MM.1S (cell line): ENCODE data around the gene SRD5A3.
A peak's percentile ranks its signal among the peaks of the same experiment; 100 is the strongest.
"Not testable (repeated sequence)": the region's sequence is repeated elsewhere in the genome, so short reads cannot be mapped to it uniquely, and the experiment has no call there.

Experiments
- DNase-seq: peaks from one replicate; pipeline ENCODE4 v3.0.0-alpha.2; 2015
- H2AFZ ChIP-seq: fragments of 300-600 bp; sonication (generic); 2 replicates; pipeline ENCODE4 v1.6.0; 2016; ENCODE audit warnings: antibody characterized with exemption, low read length
- H3F3A ChIP-seq: fragments of 300-600 bp; sonication (generic); 2 replicates; pipeline ENCODE4 v1.6.1; 2016; ENCODE audit warnings: mild to moderate bottlenecking, antibody characterized with exemption, low read length, moderate library complexity, mixed read lengths; ENCODE audit not compliant: insufficient read depth
- H3K27ac ChIP-seq: fragments of 300-600 bp; sonication (generic); 2 replicates; pipeline ENCODE4 v1.5.1; 2016; ENCODE audit warnings: mild to moderate bottlenecking, low read length
- H3K27me3 ChIP-seq: fragments of 300-600 bp; sonication (generic); replicated peaks from 2 replicates; pipeline ENCODE4 v1.6.0; 2016; ENCODE audit warnings: low read length; ENCODE audit not compliant: insufficient read depth
- H3K36me3 ChIP-seq: fragments of 300-600 bp; sonication (generic); replicated peaks from 2 replicates; pipeline ENCODE4 v1.6.1; 2016; ENCODE audit warnings: mild to moderate bottlenecking, low read length, mixed read lengths; ENCODE audit not compliant: insufficient read depth
- H3K4me1 ChIP-seq: fragments of 300-600 bp; sonication (generic); 2 replicates; pipeline ENCODE4 v1.6.1; 2016; ENCODE audit warnings: low read length, mixed read lengths
- H3K4me2 ChIP-seq: fragments of 300-600 bp; sonication (generic); 2 replicates; pipeline ENCODE4 v1.6.0; 2016; ENCODE audit warnings: low read depth, low read length
- H3K4me3 ChIP-seq: fragments of 300-600 bp; sonication (generic); 2 replicates; pipeline ENCODE4 v1.5.1; 2016; ENCODE audit warnings: low read length, mixed read lengths
- H3K79me2 ChIP-seq: fragments of 300-600 bp; sonication (generic); 2 replicates; pipeline ENCODE4 v1.6.1; 2016; ENCODE audit warnings: mixed run types, low read length, mixed read lengths
- H3K9ac ChIP-seq: fragments of 300-600 bp; sonication (generic); 2 replicates; pipeline ENCODE4 v1.6.1; 2016; ENCODE audit warnings: low read length, mixed read lengths
- H3K9me2 ChIP-seq: fragments of 300-600 bp; sonication (generic); replicated peaks from 2 replicates; pipeline ENCODE4 v1.6.1; 2016; ENCODE audit warnings: mild to moderate bottlenecking, low read length, mixed read lengths; ENCODE audit not compliant: insufficient read depth
- H3K9me3 ChIP-seq: fragments of 300-600 bp; sonication (generic); replicated peaks from 2 replicates; pipeline ENCODE4 v1.6.1; 2016; ENCODE audit warnings: mild to moderate bottlenecking, low read length, mixed read lengths; ENCODE audit not compliant: insufficient read depth
- H4K20me1 ChIP-seq: fragments of 300-600 bp; sonication (generic); 2 replicates; pipeline ENCODE4 v1.6.1; 2016; ENCODE audit warnings: mild to moderate bottlenecking, low read length, moderate library complexity, mixed read lengths; ENCODE audit not compliant: insufficient read depth
- CTCF ChIP-seq: fragments of 300-600 bp; sonication (generic); IDR thresholded peaks from 2 replicates; pipeline ENCODE4 v1.5.1; 2016; ENCODE audit warnings: antibody characterized with exemption, low read length, mixed read lengths
- EZH2 ChIP-seq: fragments of 300-600 bp; sonication (generic); optimal IDR thresholded peaks from 2 replicates; pipeline ENCODE3; 2017; ENCODE audit warnings: low read depth, mild to moderate bottlenecking, antibody characterized with exemption, low read length, mixed read lengths
- EZH2phosphoT487 ChIP-seq: fragments of 300-600 bp; sonication (generic); IDR thresholded peaks from 2 replicates; pipeline ENCODE4 v1.6.1; 2018; ENCODE audit warnings: antibody characterized with exemption, low read length

The SRD5A3 gene

GRCh38 chr4:55346851-55347255 lies 811 bp downstream of the SRD5A3 start:
- no peak for TF ChIP-seq CTCF
- no peak for TF ChIP-seq EZH2
- TF ChIP-seq EZH2phosphoT487: no peak
- peak overlapping the region; percentile 76 for H2AFZ ChIP-seq
- no peaks in the 10 kb centered on the region for H3K9me2 ChIP-seq
- no peak for DNase-seq
- no peaks in the 10 kb centered on the region for H4K20me1 ChIP-seq
- peak overlapping the region; percentile 63 for H3K4me3 ChIP-seq
- H3K27ac ChIP-seq: peak overlapping the region; percentile 72; the same call in 1 of the 2 replicates
- H3K9ac ChIP-seq: peak overlapping the region; percentile 64
- H3K36me3 ChIP-seq: no peaks in the 10 kb centered on the region
- no peaks in the 10 kb centered on the region for H3F3A ChIP-seq
- 0 out of 2 replicates have a peak, but pooled peaks cover 4% of the 10 kb centered on the region for H3K4me1 ChIP-seq
- no peaks in the 10 kb centered on the region for H3K27me3 ChIP-seq
- peak overlapping the region; percentile 88 for H3K4me2 ChIP-seq
- H3K79me2 ChIP-seq: no peaks in the 10 kb centered on the region
- no peaks in the 10 kb centered on the region for H3K9me3 ChIP-seq

GRCh38 chr4:55347610-55348228 lies 1.7 kb downstream of the SRD5A3 start:
- DNase-seq: no peak
- Histone ChIP-seq H3K4me2 (no peak overlapping the region), H3K9me3 (no peaks in the 10 kb centered on the region), H3K9me2 (no peaks in the 10 kb centered on the region), H3K27me3 (no peaks in the 10 kb centered on the region), H3K9ac (no peak overlapping the region), H3K27ac (no peak overlapping the region), H3K4me3 (no peak overlapping the region), H3K4me1 (0 out of 2 replicates have a peak, but pooled peaks cover 4% of the 10 kb centered on the region), H2AFZ (0 out of 2 replicates have a peak overlapping the region, but pooled peaks have one; percentile 20), H3K36me3 (no peaks in the 10 kb centered on the region), H4K20me1 (no peaks in the 10 kb centered on the region), H3K79me2 (no peaks in the 10 kb centered on the region), H3F3A (no peaks in the 10 kb centered on the region)
- no peak for TF ChIP-seq CTCF
- TF ChIP-seq EZH2phosphoT487: no peak
- TF ChIP-seq EZH2: no peak

- no peak for TF ChIP-seq EZH2
- TF ChIP-seq CTCF: no peak
- no peak for TF ChIP-seq EZH2phosphoT487
- 0 out of 2 replicates have a peak, but pooled peaks cover 4% of the 10 kb centered on the region for H3K4me1 ChIP-seq
- no peak for DNase-seq
- no peak overlapping the region for H3K9ac ChIP-seq
- no peaks in the 10 kb centered on the region for H3K79me2 ChIP-seq
- H3K27ac ChIP-seq: no peak overlapping the region
- H3K4me3 ChIP-seq: no peak overlapping the region
- H3K9me2 ChIP-seq: no peaks in the 10 kb centered on the region
- H3F3A ChIP-seq: no peaks in the 10 kb centered on the region
- H3K4me2 ChIP-seq: no peak overlapping the region
- H2AFZ ChIP-seq: no peak overlapping the region
- no peaks in the 10 kb centered on the region for H3K27me3 ChIP-seq
- no peaks in the 10 kb centered on the region for H3K9me3 ChIP-seq
- no peaks in the 10 kb centered on the region for H4K20me1 ChIP-seq
- no peaks in the 10 kb centered on the region for H3K36me3 ChIP-seq
Observed at GRCh38 chr4:55348466-55348865, 2.4 kb downstream of the SRD5A3 start.

- not testable (repeated sequence) for H3K79me2 ChIP-seq, H3K36me3 ChIP-seq, H2AFZ ChIP-seq, H3K9me2 ChIP-seq, H3K4me3 ChIP-seq, H3K4me2 ChIP-seq, H3K9ac ChIP-seq, H3K4me1 ChIP-seq, H4K20me1 ChIP-seq, H3K27ac ChIP-seq, H3F3A ChIP-seq, H3K9me3 ChIP-seq, DNase-seq, H3K27me3 ChIP-seq
Observed at GRCh38 chr4:55350870-55351269, 4.8 kb downstream of the SRD5A3 start.
